A673 (cell line): ENCODE data around the gene INTS13.

Source experiments
- EZH2 ChIP-seq: fragments of 200-600 bp; sonication (generic); IDR thresholded peaks from 2 replicates; pipeline ENCODE4 v1.6.1; 2017; ENCODE audit warnings: borderline replicate concordance, low read depth, mild to moderate bottlenecking, mixed read lengths, antibody characterized with exemption, low read length; ENCODE audit not compliant: poor library complexity, severe bottlenecking
- TF ChIP-seq, protein P1 (sequence below): fragments of 300-800, 200-600 bp; sonication (generic); conservative IDR thresholded peaks from 2 replicates; pipeline ENCODE4 v1.5.1; 2017; ENCODE audit warnings: low read depth, mild to moderate bottlenecking, antibody characterized with exemption, low read length, moderate library complexity, mixed read lengths

- TF ChIP-seq, protein P1, sequence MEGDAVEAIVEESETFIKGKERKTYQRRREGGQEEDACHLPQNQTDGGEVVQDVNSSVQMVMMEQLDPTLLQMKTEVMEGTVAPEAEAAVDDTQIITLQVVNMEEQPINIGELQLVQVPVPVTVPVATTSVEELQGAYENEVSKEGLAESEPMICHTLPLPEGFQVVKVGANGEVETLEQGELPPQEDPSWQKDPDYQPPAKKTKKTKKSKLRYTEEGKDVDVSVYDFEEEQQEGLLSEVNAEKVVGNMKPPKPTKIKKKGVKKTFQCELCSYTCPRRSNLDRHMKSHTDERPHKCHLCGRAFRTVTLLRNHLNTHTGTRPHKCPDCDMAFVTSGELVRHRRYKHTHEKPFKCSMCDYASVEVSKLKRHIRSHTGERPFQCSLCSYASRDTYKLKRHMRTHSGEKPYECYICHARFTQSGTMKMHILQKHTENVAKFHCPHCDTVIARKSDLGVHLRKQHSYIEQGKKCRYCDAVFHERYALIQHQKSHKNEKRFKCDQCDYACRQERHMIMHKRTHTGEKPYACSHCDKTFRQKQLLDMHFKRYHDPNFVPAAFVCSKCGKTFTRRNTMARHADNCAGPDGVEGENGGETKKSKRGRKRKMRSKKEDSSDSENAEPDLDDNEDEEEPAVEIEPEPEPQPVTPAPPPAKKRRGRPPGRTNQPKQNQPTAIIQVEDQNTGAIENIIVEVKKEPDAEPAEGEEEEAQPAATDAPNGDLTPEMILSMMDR, result no peak
- no peak for TF ChIP-seq EZH2
Observed at GRCh38 chr12:26936559-26937442, 980 bp downstream of the INTS13 start.
